ENCODE data around the gene HMCN1. TPM values are rescaled to one million over a fixed set of nuclear protein-coding genes. Genes with fewer than 3 reads are reported as not detected.

Gene HMCN1
- total and polyA plus RNA-seq, 2 experiments from 2014 or later, result 1.6 to 8.7 TPM

GRCh38 chr1:185741551-185741950, 7.4 kb downstream of the HMCN1 start (continued):
- TF ChIP-seq, protein P1, sequence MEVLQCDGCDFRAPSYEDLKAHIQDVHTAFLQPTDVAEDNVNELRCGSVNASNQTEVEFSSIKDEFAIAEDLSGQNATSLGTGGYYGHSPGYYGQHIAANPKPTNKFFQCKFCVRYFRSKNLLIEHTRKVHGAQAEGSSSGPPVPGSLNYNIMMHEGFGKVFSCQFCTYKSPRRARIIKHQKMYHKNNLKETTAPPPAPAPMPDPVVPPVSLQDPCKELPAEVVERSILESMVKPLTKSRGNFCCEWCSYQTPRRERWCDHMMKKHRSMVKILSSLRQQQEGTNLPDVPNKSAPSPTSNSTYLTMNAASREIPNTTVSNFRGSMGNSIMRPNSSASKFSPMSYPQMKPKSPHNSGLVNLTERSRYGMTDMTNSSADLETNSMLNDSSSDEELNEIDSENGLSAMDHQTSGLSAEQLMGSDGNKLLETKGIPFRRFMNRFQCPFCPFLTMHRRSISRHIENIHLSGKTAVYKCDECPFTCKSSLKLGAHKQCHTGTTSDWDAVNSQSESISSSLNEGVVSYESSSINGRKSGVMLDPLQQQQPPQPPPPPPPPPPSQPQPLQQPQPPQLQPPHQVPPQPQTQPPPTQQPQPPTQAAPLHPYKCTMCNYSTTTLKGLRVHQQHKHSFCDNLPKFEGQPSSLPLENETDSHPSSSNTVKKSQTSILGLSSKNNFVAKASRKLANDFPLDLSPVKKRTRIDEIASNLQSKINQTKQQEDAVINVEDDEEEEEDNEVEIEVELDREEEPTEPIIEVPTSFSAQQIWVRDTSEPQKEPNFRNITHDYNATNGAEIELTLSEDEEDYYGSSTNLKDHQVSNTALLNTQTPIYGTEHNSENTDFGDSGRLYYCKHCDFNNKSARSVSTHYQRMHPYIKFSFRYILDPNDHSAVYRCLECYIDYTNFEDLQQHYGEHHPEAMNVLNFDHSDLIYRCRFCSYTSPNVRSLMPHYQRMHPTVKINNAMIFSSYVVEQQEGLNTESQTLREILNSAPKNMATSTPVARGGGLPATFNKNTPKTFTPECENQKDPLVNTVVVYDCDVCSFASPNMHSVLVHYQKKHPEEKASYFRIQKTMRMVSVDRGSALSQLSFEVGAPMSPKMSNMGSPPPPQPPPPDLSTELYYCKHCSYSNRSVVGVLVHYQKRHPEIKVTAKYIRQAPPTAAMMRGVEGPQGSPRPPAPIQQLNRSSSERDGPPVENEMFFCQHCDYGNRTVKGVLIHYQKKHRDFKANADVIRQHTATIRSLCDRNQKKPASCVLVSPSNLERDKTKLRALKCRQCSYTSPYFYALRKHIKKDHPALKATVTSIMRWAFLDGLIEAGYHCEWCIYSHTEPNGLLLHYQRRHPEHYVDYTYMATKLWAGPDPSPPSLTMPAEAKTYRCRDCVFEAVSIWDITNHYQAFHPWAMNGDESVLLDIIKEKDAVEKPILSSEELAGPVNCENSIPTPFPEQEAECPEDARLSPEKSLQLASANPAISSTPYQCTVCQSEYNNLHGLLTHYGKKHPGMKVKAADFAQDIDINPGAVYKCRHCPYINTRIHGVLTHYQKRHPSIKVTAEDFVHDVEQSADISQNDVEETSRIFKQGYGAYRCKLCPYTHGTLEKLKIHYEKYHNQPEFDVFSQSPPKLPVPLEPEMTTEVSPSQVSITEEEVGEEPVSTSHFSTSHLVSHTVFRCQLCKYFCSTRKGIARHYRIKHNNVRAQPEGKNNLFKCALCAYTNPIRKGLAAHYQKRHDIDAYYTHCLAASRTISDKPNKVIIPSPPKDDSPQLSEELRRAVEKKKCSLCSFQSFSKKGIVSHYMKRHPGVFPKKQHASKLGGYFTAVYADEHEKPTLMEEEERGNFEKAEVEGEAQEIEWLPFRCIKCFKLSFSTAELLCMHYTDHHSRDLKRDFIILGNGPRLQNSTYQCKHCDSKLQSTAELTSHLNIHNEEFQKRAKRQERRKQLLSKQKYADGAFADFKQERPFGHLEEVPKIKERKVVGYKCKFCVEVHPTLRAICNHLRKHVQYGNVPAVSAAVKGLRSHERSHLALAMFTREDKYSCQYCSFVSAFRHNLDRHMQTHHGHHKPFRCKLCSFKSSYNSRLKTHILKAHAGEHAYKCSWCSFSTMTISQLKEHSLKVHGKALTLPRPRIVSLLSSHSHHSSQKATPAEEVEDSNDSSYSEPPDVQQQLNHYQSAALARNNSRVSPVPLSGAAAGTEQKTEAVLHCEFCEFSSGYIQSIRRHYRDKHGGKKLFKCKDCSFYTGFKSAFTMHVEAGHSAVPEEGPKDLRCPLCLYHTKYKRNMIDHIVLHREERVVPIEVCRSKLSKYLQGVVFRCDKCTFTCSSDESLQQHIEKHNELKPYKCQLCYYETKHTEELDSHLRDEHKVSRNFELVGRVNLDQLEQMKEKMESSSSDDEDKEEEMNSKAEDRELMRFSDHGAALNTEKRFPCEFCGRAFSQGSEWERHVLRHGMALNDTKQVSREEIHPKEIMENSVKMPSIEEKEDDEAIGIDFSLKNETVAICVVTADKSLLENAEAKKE (CRISPR knock-in tag; IDR thresholded peaks at IDR 0.05), result no peak
- TF ChIP-seq ZNF114 (CRISPR knock-in tag; IDR thresholded peaks at IDR 0.05), result no peak

- H3K4me1 Mint-ChIP-seq, result no peaks in the 10 kb centered on the region; the same call in 2 of the 3 replicates
- no peak overlapping the region for H3K27ac Mint-ChIP-seq
- no peaks in the 10 kb centered on the region; the same call in 1 of the 3 replicates for H3K9me3 Mint-ChIP-seq
- no peaks in the 10 kb centered on the region for H3K27me3 Mint-ChIP-seq (ENCODE audit: insufficient read depth, low read depth, poor library complexity)
- Histone ChIP-seq H2AFZ (no peak overlapping the region), H3K79me2 (replicated peaks; ENCODE audit: insufficient read depth) (no peaks in the 10 kb centered on the region), H3K4me3 (no peak overlapping the region), H4K20me1 (replicated peaks; ENCODE audit: insufficient read depth) (no peaks in the 10 kb centered on the region), H3K27ac (ENCODE audit: low read depth) (no peak overlapping the region), H3K4me2 (no peak overlapping the region), H3K4me1 (ENCODE audit: insufficient read depth) (no peaks in the 10 kb centered on the region), H3F3A (replicated peaks; ENCODE audit: low read depth) (no peaks in the 10 kb centered on the region), H3K9me2 (ENCODE audit: insufficient read depth) (no peaks in the 10 kb centered on the region; the same call in 1 of the 2 replicates), H3K27me3 (ENCODE audit: insufficient read depth) (no peaks in the 10 kb centered on the region), H3K36me3 (ENCODE audit: insufficient read depth) (no peaks in the 10 kb centered on the region)
- no peak for TF ChIP-seq POLR2AphosphoS5 (IDR thresholded peaks at IDR 0.05; ENCODE audit: low read depth)
- TF ChIP-seq, protein P2, sequence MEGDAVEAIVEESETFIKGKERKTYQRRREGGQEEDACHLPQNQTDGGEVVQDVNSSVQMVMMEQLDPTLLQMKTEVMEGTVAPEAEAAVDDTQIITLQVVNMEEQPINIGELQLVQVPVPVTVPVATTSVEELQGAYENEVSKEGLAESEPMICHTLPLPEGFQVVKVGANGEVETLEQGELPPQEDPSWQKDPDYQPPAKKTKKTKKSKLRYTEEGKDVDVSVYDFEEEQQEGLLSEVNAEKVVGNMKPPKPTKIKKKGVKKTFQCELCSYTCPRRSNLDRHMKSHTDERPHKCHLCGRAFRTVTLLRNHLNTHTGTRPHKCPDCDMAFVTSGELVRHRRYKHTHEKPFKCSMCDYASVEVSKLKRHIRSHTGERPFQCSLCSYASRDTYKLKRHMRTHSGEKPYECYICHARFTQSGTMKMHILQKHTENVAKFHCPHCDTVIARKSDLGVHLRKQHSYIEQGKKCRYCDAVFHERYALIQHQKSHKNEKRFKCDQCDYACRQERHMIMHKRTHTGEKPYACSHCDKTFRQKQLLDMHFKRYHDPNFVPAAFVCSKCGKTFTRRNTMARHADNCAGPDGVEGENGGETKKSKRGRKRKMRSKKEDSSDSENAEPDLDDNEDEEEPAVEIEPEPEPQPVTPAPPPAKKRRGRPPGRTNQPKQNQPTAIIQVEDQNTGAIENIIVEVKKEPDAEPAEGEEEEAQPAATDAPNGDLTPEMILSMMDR (conservative IDR thresholded peaks at IDR 0.05; ENCODE audit: low read depth in 2 of 2), result no peak
- no peak for TF ChIP-seq JUNB (IDR thresholded peaks at IDR 0.05; ENCODE audit: unreplicated experiment)
- TF ChIP-seq NANOG (IDR thresholded peaks at IDR 0.05; ENCODE audit: borderline replicate concordance), result no peak
- no peak for TF ChIP-seq STAT1 (IDR thresholded peaks at IDR 0.05; ENCODE audit: unreplicated experiment)
- TF ChIP-seq ZNF114 (CRISPR knock-in tag; IDR thresholded peaks at IDR 0.05), result no peak
- TF ChIP-seq EZH2 (IDR thresholded peaks at IDR 0.05; ENCODE audit: low read depth, unreplicated experiment), result no peak
- no peak for TF ChIP-seq ETS1 (IDR thresholded peaks at IDR 0.05)
- no peak for DNase-seq (ENCODE audit: low spot score)
- H3K36me3 Mint-ChIP-seq (ENCODE audit: low read depth), result peaks cover 7% of the 10 kb centered on the region; the same call in 1 of the 3 replicates
- no peak for ATAC-seq
- H3K4me3 Mint-ChIP-seq, result no peak overlapping the region
Measured at GRCh38 chr1:185742403-185742802, 8.2 kb downstream of the HMCN1 start.
